Dendritic cell treated with granulocyte-macrophage colony-stimulating factor and Interleukin-4, amounts not matched to agents 40 ng/mL and 50 ng/mL, for 4 days (primary cell): ENCODE data around the gene MOB3B.
A peak's percentile ranks its signal among the peaks of the same experiment; 100 is the strongest.

Experiments used
- H3K27ac Mint-ChIP-seq: one replicate; pipeline ENCODE4 v1.8.0; 2022; ENCODE audit warnings: mild to moderate bottlenecking, mixed read lengths
- H3K27me3 Mint-ChIP-seq: one replicate; pipeline ENCODE4 v1.8.0; 2022; ENCODE audit warnings: mild to moderate bottlenecking, mixed read lengths
- H3K36me3 Mint-ChIP-seq: one replicate; pipeline ENCODE4 v1.8.0; 2022; ENCODE audit warnings: low read depth, mixed read lengths
- H3K4me1 Mint-ChIP-seq: one replicate; pipeline ENCODE4 v1.8.0; 2022; ENCODE audit warnings: low read depth, mixed read lengths
- H3K4me3 Mint-ChIP-seq: one replicate; pipeline ENCODE4 v1.8.0; 2022; ENCODE audit warnings: mild to moderate bottlenecking, moderate library complexity, mixed read lengths
- H3K9me3 Mint-ChIP-seq: one replicate; pipeline ENCODE4 v1.8.0; 2022; ENCODE audit warnings: mixed read lengths
- intact Hi-C: fragments of 100-400 bp; cut with micrococcal nuclease; formaldehyde crosslinking; loops from one replicate; pipeline ENCODE4 v1.15.0; 2022

Gene MOB3B

GRCh38 chr9:27496135-27496504, 33.5 kb downstream of the MOB3B start:
- intact Hi-C loops: no loop called here
- no peaks in the 10 kb centered on the region for H3K27me3 Mint-ChIP-seq
- H3K36me3 Mint-ChIP-seq: peaks cover 39% of the 10 kb centered on the region
- H3K4me1 Mint-ChIP-seq: peaks cover 55% of the 10 kb centered on the region
- no peaks in the 10 kb centered on the region for H3K9me3 Mint-ChIP-seq
- no peak overlapping the region for H3K27ac Mint-ChIP-seq
- no peak overlapping the region for H3K4me3 Mint-ChIP-seq

DNA sequence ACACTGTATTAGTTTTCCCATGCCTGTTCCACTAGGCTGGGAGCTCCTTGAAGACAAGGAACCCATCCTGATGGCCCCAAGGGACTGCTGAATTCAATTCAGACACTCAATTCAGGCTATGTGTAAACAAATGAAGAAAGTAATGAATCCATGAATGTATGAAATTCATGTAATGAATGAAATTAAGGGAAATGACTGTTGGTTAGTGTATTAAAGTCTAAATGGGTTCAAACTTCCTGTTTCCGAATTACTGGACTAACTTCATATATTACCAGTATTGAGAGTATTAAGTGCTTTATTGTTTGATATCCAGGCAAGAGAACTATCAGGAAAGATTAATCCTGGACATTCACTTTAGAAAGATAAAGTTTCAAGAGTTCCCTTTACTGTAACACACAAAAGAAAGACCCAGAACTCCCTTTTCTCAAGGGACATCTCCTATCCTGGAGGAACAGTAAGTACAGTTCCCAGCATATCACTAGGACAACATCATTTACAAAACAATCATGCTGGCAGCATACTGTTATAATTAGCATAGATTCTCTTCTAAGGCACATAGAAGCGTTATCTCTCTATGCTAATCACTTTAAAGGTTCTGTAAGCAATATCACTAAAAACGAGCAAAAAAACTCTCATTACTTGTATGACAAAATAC, 34.0 kb downstream of the MOB3B start:
- no peaks in the 10 kb centered on the region for H3K9me3 Mint-ChIP-seq
- peaks cover 51% of the 10 kb centered on the region for H3K4me1 Mint-ChIP-seq
- no peak overlapping the region for H3K4me3 Mint-ChIP-seq
- peaks cover 40% of the 10 kb centered on the region for H3K36me3 Mint-ChIP-seq
- no peak overlapping the region for H3K27ac Mint-ChIP-seq
- H3K27me3 Mint-ChIP-seq: no peaks in the 10 kb centered on the region
- intact Hi-C loops: no loop called here

DNA sequence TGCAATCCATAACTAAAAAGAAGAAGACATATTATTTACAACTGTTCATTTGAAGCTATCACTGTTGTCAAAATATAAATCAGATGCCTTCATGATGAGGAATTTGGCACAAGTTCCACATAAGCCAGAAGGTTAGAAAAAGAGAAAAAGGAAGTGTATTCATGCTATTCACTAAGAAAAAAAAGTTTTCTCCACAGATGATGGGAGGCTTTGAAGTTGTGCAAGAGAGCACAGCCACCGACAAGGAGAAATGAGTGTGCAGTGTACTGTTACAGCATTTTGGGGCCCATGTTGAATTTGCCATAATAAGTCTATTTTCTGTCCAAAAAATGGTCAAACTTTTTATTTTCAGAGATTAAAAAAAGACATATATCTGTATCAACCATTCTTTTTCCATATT, 38.5 kb downstream of the MOB3B start:
- H3K4me1 Mint-ChIP-seq: peaks cover 58% of the 10 kb centered on the region
- no peak overlapping the region for H3K4me3 Mint-ChIP-seq
- peaks cover 62% of the 10 kb centered on the region for H3K36me3 Mint-ChIP-seq
- intact Hi-C loops: no loop called here
- H3K27me3 Mint-ChIP-seq: no peaks in the 10 kb centered on the region
- no peaks in the 10 kb centered on the region for H3K9me3 Mint-ChIP-seq
- H3K27ac Mint-ChIP-seq: no peak overlapping the region

DNA sequence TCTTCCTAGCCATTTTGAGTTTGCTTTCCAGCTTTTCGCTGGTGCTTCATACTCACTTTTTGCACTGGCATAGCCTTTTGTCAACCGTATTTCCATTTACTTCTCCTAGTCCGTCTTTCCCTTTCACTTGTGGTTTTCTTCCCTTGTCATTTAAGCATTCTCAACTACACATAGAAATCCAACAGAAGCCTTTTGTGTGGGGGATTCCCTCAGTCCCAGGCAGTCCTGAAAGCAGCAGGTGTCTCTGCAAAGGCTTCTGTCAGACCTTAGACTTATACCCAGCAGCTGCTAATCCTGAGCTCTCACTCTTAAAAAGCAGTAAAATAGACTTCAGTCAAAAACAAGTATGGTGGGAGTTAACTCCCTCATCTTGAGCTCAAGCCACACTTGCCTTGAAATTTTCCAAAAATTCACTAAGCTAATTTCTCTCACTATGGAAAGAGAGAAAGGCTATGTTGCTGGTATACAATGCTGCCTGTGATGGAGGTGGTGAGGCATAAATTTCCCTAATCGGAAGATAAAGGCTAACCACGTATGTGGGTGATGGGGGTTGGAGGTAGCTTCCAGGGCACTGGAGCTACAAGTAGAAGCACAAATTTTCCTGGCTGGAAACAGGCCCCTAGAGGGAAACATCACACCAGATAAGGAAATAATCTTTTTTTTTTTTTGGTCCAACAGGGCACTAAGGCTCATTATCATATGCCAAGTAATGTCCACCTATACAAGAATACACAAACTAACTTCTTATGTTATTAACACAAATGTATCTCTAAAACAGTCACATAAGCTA, 40.3 kb downstream of the MOB3B start:
- Mint-ChIP-seq H3K27me3 (no peaks in the 10 kb centered on the region), H3K36me3 (peaks cover 65% of the 10 kb centered on the region), H3K4me1 (peaks cover 66% of the 10 kb centered on the region), H3K27ac (no peak overlapping the region), H3K4me3 (no peak overlapping the region), H3K9me3 (no peaks in the 10 kb centered on the region)
- intact Hi-C loops: no loop called here

DNA sequence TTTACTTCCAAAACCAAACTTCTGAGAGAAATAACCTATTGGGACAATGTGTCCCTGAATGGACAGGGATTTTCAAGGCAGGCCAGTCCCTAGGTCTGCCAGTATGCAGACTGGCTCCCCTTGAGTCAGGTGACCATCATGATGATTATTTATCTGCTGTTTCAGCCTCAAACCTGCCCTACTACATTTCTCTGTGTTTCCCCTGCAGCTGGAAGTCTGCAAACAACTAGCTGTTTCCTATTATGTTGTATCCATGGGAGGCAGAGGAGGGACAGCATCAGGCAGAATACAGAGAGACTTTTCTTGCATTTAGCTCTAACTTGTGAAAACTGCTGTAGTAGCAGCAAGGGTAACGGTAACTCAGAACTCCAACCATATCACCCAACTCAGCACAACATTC, 41.7 kb downstream of the MOB3B start:
- Mint-ChIP-seq H3K27ac (no peak overlapping the region), H3K9me3 (no peaks in the 10 kb centered on the region), H3K4me3 (no peak overlapping the region), H3K4me1 (peaks cover 70% of the 10 kb centered on the region), H3K36me3 (peaks cover 71% of the 10 kb centered on the region), H3K27me3 (no peaks in the 10 kb centered on the region)
- intact Hi-C loops: no loop called here

DNA sequence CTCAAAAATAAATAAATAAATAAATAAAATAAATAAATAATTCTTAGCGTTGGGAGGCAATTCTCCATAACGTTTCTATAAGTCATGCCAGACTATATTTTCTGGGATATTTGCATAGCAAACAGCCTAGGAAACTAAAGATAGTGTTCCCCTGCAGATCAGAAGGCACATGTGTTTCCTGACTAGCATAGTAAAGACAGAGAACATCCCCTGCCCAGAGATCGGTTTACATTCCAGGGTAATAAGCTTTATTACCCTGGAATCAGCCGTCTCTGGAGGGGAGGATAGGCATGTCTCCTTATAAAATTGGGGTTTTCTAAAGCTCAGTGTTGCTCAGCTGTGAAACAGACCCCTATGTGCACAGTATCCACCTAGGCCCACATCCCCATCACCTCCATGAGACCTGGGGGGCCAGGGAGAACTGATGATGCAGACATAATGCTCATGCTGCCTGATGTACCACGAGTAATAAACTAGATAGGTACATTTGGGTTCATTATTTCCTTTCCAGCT, 42.4 kb downstream of the MOB3B start:
- peaks cover 70% of the 10 kb centered on the region for H3K4me1 Mint-ChIP-seq

DNA sequence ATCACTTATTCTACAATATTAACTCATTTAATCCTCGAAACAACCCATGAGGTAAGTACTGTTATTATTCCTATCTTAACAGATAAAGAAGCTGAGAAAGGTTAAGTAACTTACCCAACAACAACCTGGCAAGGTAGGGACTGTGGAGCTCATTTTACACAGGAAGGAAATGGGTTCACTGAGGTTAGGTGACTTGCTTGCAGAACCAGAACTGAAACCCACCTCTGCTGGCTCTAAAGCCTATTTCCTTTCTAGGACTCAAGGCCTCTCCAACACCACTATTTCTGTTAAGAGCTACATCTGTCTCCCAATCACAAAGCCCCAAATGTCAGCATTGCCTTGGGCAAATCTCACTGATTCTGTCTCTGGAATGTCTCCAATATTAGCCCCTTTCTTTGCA, 44.5 kb downstream of the MOB3B start:
- Mint-ChIP-seq H3K27me3 (no peaks in the 10 kb centered on the region), H3K27ac (no peak overlapping the region), H3K4me1 (peaks cover 78% of the 10 kb centered on the region), H3K36me3 (peaks cover 87% of the 10 kb centered on the region), H3K4me3 (no peak overlapping the region), H3K9me3 (no peaks in the 10 kb centered on the region)
- intact Hi-C loops: no loop called here

More for the DNA sequence above, 42.4 kb downstream of the MOB3B start:
- Mint-ChIP-seq H3K36me3 (peaks cover 77% of the 10 kb centered on the region), H3K9me3 (no peaks in the 10 kb centered on the region), H3K4me3 (no peak overlapping the region), H3K27me3 (no peaks in the 10 kb centered on the region), H3K27ac (no peak overlapping the region)
- intact Hi-C loops: no loop called here

DNA sequence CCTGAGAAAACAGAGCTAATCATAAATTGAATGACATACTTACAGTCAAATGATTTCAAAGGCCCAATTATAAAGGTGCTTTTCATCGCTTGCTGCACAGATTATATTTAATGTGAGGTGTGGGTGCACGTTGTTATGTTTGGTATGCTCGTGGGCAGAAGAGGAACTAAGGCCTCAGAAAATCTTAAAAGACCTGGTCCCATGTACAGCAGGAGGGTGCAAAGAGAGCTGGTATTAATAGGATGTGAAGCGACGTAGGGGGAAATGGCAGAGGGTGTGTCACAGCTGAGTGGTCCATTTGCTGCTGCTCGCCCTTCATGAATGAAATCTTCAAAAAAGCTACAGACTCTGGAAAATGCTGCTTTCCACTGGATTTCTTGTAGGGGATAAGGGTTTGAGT, 46.0 kb downstream of the MOB3B start:
- Mint-ChIP-seq H3K4me3 (no peak overlapping the region), H3K27ac (no peak overlapping the region), H3K9me3 (peaks cover 8% of the 10 kb centered on the region), H3K4me1 (peaks cover 75% of the 10 kb centered on the region), H3K27me3 (no peaks in the 10 kb centered on the region), H3K36me3 (peaks cover 81% of the 10 kb centered on the region)
- intact Hi-C loops: loop anchor here (5.0 kb wide), 1 partner anchor 44 kb away; the partner anchor contains the start of gene MOB3B

- Mint-ChIP-seq H3K27me3 (no peaks in the 10 kb centered on the region), H3K36me3 (peaks cover 85% of the 10 kb centered on the region), H3K9me3 (peaks cover 14% of the 10 kb centered on the region), H3K27ac (peak overlapping the region; percentile 22), H3K4me3 (no peak overlapping the region), H3K4me1 (peaks cover 79% of the 10 kb centered on the region)
- intact Hi-C loops: loop anchor here (5.0 kb wide), 1 partner anchor 45 kb away; the partner anchor contains the start of gene MOB3B
These were observed 46.9 kb downstream of the MOB3B start for GRCh38 chr9:27482709-27483108.

DNA sequence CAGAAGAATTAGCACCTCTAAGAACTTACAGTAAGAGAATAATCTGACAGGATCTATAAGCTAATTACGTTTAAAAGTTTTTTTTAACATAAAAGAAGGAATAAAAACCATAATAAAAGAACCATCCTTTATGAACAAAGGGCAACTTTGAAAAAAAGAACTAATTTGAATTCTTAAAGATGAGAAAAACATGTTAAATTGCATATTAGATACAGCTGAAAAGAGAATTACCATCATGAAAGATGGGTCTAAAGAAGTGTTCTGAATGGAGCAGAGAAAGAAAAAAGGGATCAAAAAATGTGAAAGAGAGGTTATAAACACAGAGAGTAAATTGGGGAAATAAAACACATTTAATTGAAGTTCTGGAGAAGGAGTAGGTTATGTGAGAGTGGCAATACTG, 51.3 kb downstream of the MOB3B start:
- peaks cover 76% of the 10 kb centered on the region for H3K36me3 Mint-ChIP-seq
- peaks cover 14% of the 10 kb centered on the region for H3K9me3 Mint-ChIP-seq
- H3K4me1 Mint-ChIP-seq: peaks cover 83% of the 10 kb centered on the region
- no peak overlapping the region for H3K27ac Mint-ChIP-seq
- intact Hi-C loops: no loop called here
- H3K4me3 Mint-ChIP-seq: no peak overlapping the region
- no peaks in the 10 kb centered on the region for H3K27me3 Mint-ChIP-seq

- Mint-ChIP-seq H3K27ac (no peak overlapping the region), H3K4me3 (no peak overlapping the region), H3K4me1 (peaks cover 88% of the 10 kb centered on the region), H3K9me3 (peaks cover 14% of the 10 kb centered on the region), H3K27me3 (no peaks in the 10 kb centered on the region), H3K36me3 (peaks cover 71% of the 10 kb centered on the region)
- intact Hi-C loops: no loop called here
These were observed 52.6 kb downstream of the MOB3B start for GRCh38 chr9:27476870-27477515.

DNA sequence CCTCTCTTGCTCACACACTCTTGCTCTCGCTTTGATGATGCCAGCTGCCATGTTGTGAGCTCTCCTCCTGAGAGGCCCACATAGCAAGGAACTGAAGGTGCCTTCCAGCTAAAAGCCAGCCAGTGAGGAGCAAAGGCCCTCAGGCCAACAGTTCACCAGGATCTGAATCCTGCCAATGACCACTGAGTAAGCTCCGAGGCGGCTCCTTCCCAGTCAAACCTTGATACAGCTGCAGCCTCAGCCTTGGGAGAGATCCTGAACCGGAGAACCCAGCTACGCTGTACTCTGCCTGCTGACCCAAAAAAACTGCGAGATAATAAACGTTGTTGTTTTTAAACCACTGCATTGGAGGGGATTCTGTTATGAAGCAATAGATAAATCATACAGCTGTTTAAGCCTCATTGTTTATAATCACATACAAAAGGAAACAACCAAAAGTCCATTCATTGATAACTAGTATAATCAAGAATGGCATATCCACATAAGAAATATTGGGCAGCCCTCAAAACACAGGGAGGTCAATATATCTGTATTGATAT, 54.5 kb downstream of the MOB3B start:
- Mint-ChIP-seq H3K36me3 (peaks cover 71% of the 10 kb centered on the region), H3K4me3 (no peak overlapping the region), H3K9me3 (peaks cover 14% of the 10 kb centered on the region), H3K4me1 (peaks cover 90% of the 10 kb centered on the region), H3K27me3 (no peaks in the 10 kb centered on the region), H3K27ac (peak overlapping the region; percentile 1)
- intact Hi-C loops: no loop called here

- Mint-ChIP-seq H3K27ac (peak overlapping the region; percentile 1), H3K27me3 (no peaks in the 10 kb centered on the region), H3K9me3 (peaks cover 13% of the 10 kb centered on the region), H3K4me3 (no peak overlapping the region), H3K4me1 (peaks cover 94% of the 10 kb centered on the region), H3K36me3 (peaks cover 77% of the 10 kb centered on the region)
- intact Hi-C loops: no loop called here
These were observed 55.3 kb downstream of the MOB3B start for GRCh38 chr9:27474305-27474704.

- H3K27ac Mint-ChIP-seq: peak overlapping the region; percentile 39
- H3K4me1 Mint-ChIP-seq: peaks cover 92% of the 10 kb centered on the region
- H3K9me3 Mint-ChIP-seq: peaks cover 2% of the 10 kb centered on the region
- H3K4me3 Mint-ChIP-seq: no peak overlapping the region
- intact Hi-C loops: no loop called here
- H3K27me3 Mint-ChIP-seq: no peaks in the 10 kb centered on the region
- H3K36me3 Mint-ChIP-seq: peaks cover 77% of the 10 kb centered on the region
These were observed 56.5 kb downstream of the MOB3B start for GRCh38 chr9:27473111-27473529.
